BJ (cell line): ENCODE measurements around the gene CFAP58. TPM values are rescaled to one million over a fixed set of nuclear protein-coding genes. Genes with fewer than 3 reads are reported as not detected.

Source experiments
- CTCF ChIA-PET: fragments of 350-600 bp; formaldehyde crosslinking; extraction: SDS; loops from one replicate; lab custom pipeline; 2021; ENCODE audit warnings: antibody characterized with exemption, inconsistent platforms; lab: Yijun Ruan, JAX
- POLR2A ChIA-PET: fragments of 300-600 bp; sonication (Branson Sonifier 250); formaldehyde crosslinking; extraction: SDS; loops from one replicate; lab custom pipeline; 2021; ENCODE audit warnings: antibody characterized with exemption; lab: Charles Lee
- DNase-seq: peaks from one replicate; pipeline ENCODE4 v3.0.0-alpha.2; 2011; ENCODE audit warnings: low read depth
- H3K27me3 ChIP-seq: 2 replicates; pipeline ENCODE4 v1.6.0; 2011; ENCODE audit warnings: low read length; ENCODE audit not compliant: control insufficient read depth, insufficient read depth
- H3K36me3 ChIP-seq: 2 replicates; pipeline ENCODE4 v1.5.1; 2011; ENCODE audit warnings: low read length; ENCODE audit not compliant: control insufficient read depth, insufficient read depth
- H3K4me3 ChIP-seq: 2 replicates; pipeline ENCODE4 v1.5.1; 2011; ENCODE audit warnings: low read depth, mild to moderate bottlenecking, control low read depth, low read length
- CTCF ChIP-seq: IDR thresholded peaks from 2 replicates; pipeline ENCODE4 v1.5.1; 2011; ENCODE audit warnings: low read depth, mild to moderate bottlenecking, control low read depth, inconsistent platforms, low read length, moderate library complexity; ENCODE audit not compliant: insufficient read depth
- polyA plus RNA-seq: library from polyadenylated mRNA; depleted of rRNA; stranded (reverse); fragments of >200 nt; gene quantifications from 2 replicates; pipeline ENCODE4 v1.2.3, GENCODE V29; 2011

Gene CFAP58
- polyA plus RNA-seq, 1 experiment = 0.23 TPM

DNA sequence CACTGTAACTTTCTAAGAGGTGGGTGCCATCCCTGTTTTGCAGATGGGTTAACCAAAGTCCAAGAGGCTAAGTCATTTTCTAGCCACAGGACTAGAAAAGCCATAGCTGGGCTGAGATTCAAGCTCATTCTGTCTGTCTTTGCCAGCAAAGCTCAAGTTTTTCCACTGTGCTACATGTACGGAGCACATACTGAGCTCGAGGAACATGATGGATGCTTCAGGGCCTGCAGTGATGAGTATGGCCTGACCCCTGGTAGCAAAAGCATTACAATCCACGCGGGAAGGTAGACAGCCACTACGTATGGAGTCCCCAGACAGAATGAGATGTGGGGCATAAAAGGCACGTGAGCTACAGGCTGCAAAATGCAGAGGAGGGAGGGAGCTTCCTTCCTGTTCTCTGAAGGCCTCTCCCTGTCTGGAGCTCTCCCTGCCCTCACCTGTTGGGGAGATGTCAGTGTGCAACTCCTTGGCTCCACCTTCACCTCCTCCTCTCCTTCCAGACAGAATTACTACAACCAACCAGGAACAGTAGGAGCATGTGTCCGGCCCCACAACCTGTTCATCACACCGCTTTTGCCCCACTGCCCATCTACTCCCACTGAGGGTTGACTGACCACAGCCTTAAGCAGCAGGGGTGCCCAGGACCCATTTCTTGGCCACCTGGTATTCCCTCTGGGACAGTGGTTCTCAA, 31.8 kb upstream of the CFAP58 start:
- no peak for TF ChIP-seq CTCF
- DNase-seq = no peak
- CTCF ChIA-PET = interaction anchor here (0.9 to 2.9 kb wide), 7 partner anchors 9 to 30 kb away, joined by 3 to 14 read pairs (median 3); partner anchors contain the start of gene ITPRIP
- no peaks in the 10 kb centered on the region for H3K27me3 ChIP-seq
- H3K4me3 ChIP-seq = no peak overlapping the region
- POLR2A ChIA-PET = interaction anchor here (0.6 kb wide), 1 partner anchor 507 kb away, joined by 3 read pairs; no protein-coding TSS in a partner anchor
- no peaks in the 10 kb centered on the region for H3K36me3 ChIP-seq

DNA sequence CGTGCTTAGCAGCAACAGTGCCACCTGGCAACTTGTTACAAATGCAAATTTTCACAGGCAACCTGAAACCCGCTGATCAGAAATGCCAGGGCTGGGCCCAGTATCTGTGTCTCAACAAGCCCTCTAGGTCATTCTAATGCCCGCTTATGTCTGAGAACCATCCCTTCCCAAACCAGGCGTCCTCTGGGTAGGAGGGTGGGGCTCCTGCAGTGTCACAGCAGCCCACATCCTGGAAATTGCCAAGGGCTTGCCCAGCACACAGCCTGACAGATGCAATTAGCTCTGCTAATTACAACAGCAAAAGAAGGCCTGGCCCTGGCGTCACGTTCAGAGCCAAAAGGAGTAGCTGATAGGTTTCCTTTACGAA, 31.2 kb upstream of the CFAP58 start:
- H3K36me3 ChIP-seq = no peaks in the 10 kb centered on the region
- TF ChIP-seq CTCF = no peak
- ChIA-PET POLR2A (no interaction called here), CTCF (interaction anchor here (1.0 to 2.9 kb wide), 4 partner anchors 8 to 31 kb away, joined by 3 to 13 read pairs (median 6); no protein-coding TSS in a partner anchor)
- no peaks in the 10 kb centered on the region for H3K27me3 ChIP-seq
- no peak overlapping the region for H3K4me3 ChIP-seq
- no peak for DNase-seq

GRCh38 chr10:104323085-104323484, 30.5 kb upstream of the CFAP58 start:
- H3K27me3 ChIP-seq = no peaks in the 10 kb centered on the region
- no peak for DNase-seq
- no peaks in the 10 kb centered on the region for H3K36me3 ChIP-seq
- ChIA-PET POLR2A (no interaction called here), CTCF (interaction anchor here (1.5 to 1.6 kb wide), 2 partner anchors 10 to 17 kb away, joined by 4 to 6 read pairs; no protein-coding TSS in a partner anchor)
- no peak overlapping the region for H3K4me3 ChIP-seq
- no peak for TF ChIP-seq CTCF

GRCh38 chr10:104323760-104324201, 29.9 kb upstream of the CFAP58 start:
- no peak for DNase-seq
- Histone ChIP-seq H3K36me3 (no peaks in the 10 kb centered on the region), H3K4me3 (no peak overlapping the region), H3K27me3 (no peaks in the 10 kb centered on the region)
- TF ChIP-seq CTCF = no peak
- ChIA-PET CTCF (interaction anchor here (0.8 to 1.6 kb wide), 3 partner anchors 11 to 18 kb away, joined by 3 to 6 read pairs (median 4); no protein-coding TSS in a partner anchor), POLR2A (no interaction called here)

- POLR2A ChIA-PET = no interaction called here
- no peaks in the 10 kb centered on the region for H3K27me3 ChIP-seq
- no peak for DNase-seq
- H3K36me3 ChIP-seq = no peaks in the 10 kb centered on the region
- TF ChIP-seq CTCF = no peak
- CTCF ChIA-PET = interaction anchor here (0.8 to 1.6 kb wide), 3 partner anchors 17 to 20 kb away, joined by 3 to 4 read pairs (median 3); no protein-coding TSS in a partner anchor
- no peak overlapping the region for H3K4me3 ChIP-seq
Observed at GRCh38 chr10:104324221-104324686, 29.4 kb upstream of the CFAP58 start.
